H9 (cell line): ENCODE results near the gene KDM4C. TPM values are rescaled to one million over a fixed set of nuclear protein-coding genes. Genes with fewer than 3 reads are reported as not detected.

Experiments used
- DNase-seq: peaks from one replicate; pipeline ENCODE4 v3.0.0-alpha.2; 2017
- H2AFZ ChIP-seq: one replicate; pipeline ENCODE4 v1.6.1; 2013; ENCODE audit warnings: mild to moderate bottlenecking, low read length, control low read depth, moderate library complexity
- H2AK5ac ChIP-seq: 2 replicates; pipeline ENCODE4 v1.6.1; 2013; ENCODE audit warnings: low read length, control low read depth, mixed read lengths; ENCODE audit not compliant: insufficient read length
- H2BK120ac ChIP-seq: one replicate; pipeline ENCODE4 v1.6.1; 2013; ENCODE audit warnings: low read depth, mild to moderate bottlenecking, low read length, control low read depth, inconsistent platforms; ENCODE audit not compliant: poor library complexity, severe bottlenecking
- H2BK12ac ChIP-seq: 2 replicates; pipeline ENCODE4 v1.6.1; 2013; ENCODE audit warnings: low read length, control low read depth, mixed read lengths, low read depth; ENCODE audit not compliant: insufficient read length
- H2BK15ac ChIP-seq: 2 replicates; pipeline ENCODE4 v1.6.1; 2013; ENCODE audit warnings: low read depth, low read length, control low read depth
- H2BK20ac ChIP-seq: one replicate; pipeline ENCODE4 v1.6.1; 2013; ENCODE audit warnings: low read depth, mild to moderate bottlenecking, low read length, control low read depth, inconsistent platforms; ENCODE audit not compliant: poor library complexity, severe bottlenecking
- H2BK5ac ChIP-seq: 2 replicates; pipeline ENCODE4 v1.6.1; 2013; ENCODE audit warnings: low read length, control low read depth, mixed read lengths; ENCODE audit not compliant: insufficient read length
- H3K14ac ChIP-seq: 2 replicates; pipeline ENCODE4 v1.6.1; 2013; ENCODE audit warnings: low read length, control low read depth; ENCODE audit not compliant: insufficient read depth
- H3K18ac ChIP-seq: 2 replicates; pipeline ENCODE4 v1.6.1; 2013; ENCODE audit warnings: low read depth, mild to moderate bottlenecking, mixed read lengths, low read length, control low read depth; ENCODE audit not compliant: insufficient read length
- H3K23ac ChIP-seq: 2 replicates; pipeline ENCODE4 v1.6.1; 2013; ENCODE audit warnings: low read length, control low read depth, mixed read lengths, low read depth; ENCODE audit not compliant: insufficient read length
- H3K23me2 ChIP-seq: 2 replicates; pipeline ENCODE4 v1.6.1; 2013; ENCODE audit warnings: low read depth, mild to moderate bottlenecking, mixed read lengths, low read length, control low read depth; ENCODE audit not compliant: insufficient read length, poor library complexity, severe bottlenecking
- H3K27ac ChIP-seq: 2 replicates; pipeline ENCODE4 v1.5.1; 2013; ENCODE audit warnings: low read length, control low read depth, mixed read lengths, low read depth; ENCODE audit not compliant: insufficient read length
- H3K27me3 ChIP-seq: 2 replicates; pipeline ENCODE4 v1.6.1; 2013; ENCODE audit warnings: low read length, control low read depth, inconsistent platforms; ENCODE audit not compliant: insufficient read depth
- H3K4ac ChIP-seq: 2 replicates; pipeline ENCODE4 v1.6.1; 2013; ENCODE audit warnings: low read depth, mild to moderate bottlenecking, control low read depth, inconsistent platforms, low read length, moderate library complexity
- H3K4me1 ChIP-seq: 2 replicates; pipeline ENCODE4 v1.6.1; 2013; ENCODE audit warnings: low read length, control low read depth, inconsistent platforms; ENCODE audit not compliant: insufficient read depth
- H3K4me2 ChIP-seq: 2 replicates; pipeline ENCODE4 v1.6.1; 2013; ENCODE audit warnings: low read length, control low read depth, mixed read lengths; ENCODE audit not compliant: insufficient read length, insufficient read depth
- H3K56ac ChIP-seq: 2 replicates; pipeline ENCODE4 v1.6.1; 2013; ENCODE audit warnings: low read depth, mild to moderate bottlenecking, mixed read lengths, low read length, control low read depth; ENCODE audit not compliant: insufficient read length
- H3K79me1 ChIP-seq: 2 replicates; pipeline ENCODE4 v1.6.1; 2013; ENCODE audit warnings: low read depth, mild to moderate bottlenecking, moderate library complexity, low read length, control low read depth, inconsistent platforms; ENCODE audit not compliant: insufficient read depth, poor library complexity, severe bottlenecking
- H3K79me2 ChIP-seq: 2 replicates; pipeline ENCODE4 v1.6.1; 2013; ENCODE audit warnings: low read length, control low read depth, inconsistent platforms; ENCODE audit not compliant: insufficient read depth
- H3K9ac ChIP-seq: 2 replicates; pipeline ENCODE4 v1.6.1; 2013; ENCODE audit warnings: low read length, control low read depth, mixed read lengths; ENCODE audit not compliant: insufficient read length; ENCODE audit errors: extremely low read depth
- H3K9me3 ChIP-seq: one replicate; pipeline ENCODE4 v1.6.1; 2013; ENCODE audit warnings: low read depth, low read length, inconsistent platforms; ENCODE audit not compliant: control insufficient read depth
- H3T11ph ChIP-seq: one replicate; pipeline ENCODE4 v1.6.1; 2013; ENCODE audit warnings: mild to moderate bottlenecking, low read length, control low read depth, inconsistent platforms
- H4K20me1 ChIP-seq: one replicate; pipeline ENCODE4 v1.6.1; 2013; ENCODE audit not compliant: control insufficient read depth, insufficient read length, insufficient read depth
- H4K5ac ChIP-seq: 2 replicates; pipeline ENCODE4 v1.6.1; 2013; ENCODE audit warnings: low read depth, mild to moderate bottlenecking, mixed read lengths, low read length, control low read depth; ENCODE audit not compliant: insufficient read length
- H4K8ac ChIP-seq: replicated peaks from 2 replicates; pipeline ENCODE4 v1.6.1; 2013; ENCODE audit warnings: low read length, control low read depth, mixed read lengths, low read depth; ENCODE audit not compliant: insufficient read length
- H4K91ac ChIP-seq: 2 replicates; pipeline ENCODE4 v1.6.1; 2013; ENCODE audit warnings: low read depth, mild to moderate bottlenecking, moderate library complexity, mixed read lengths, low read length, control low read depth; ENCODE audit not compliant: insufficient read length
- H3K27ac Mint-ChIP-seq, 3 experiments: 2 replicates in 2 of 3; 3 replicates in 1 of 3; pipeline ENCODE4 v1.8.0; 2020 to 2021; ENCODE audit warnings: mixed read lengths in 3 of 3, mild to moderate bottlenecking in 1 of 3, moderate library complexity in 1 of 3
- H3K27me3 Mint-ChIP-seq: 2 replicates; pipeline ENCODE4 v1.8.0; 2021; ENCODE audit warnings: low read depth, mild to moderate bottlenecking, moderate library complexity, mixed read lengths
- H3K36me3 Mint-ChIP-seq, 3 experiments: 2 replicates in 2 of 3; 3 replicates in 1 of 3; pipeline ENCODE4 v1.8.0; 2020 to 2021; ENCODE audit warnings: low read depth in 3 of 3, mixed read lengths in 3 of 3; ENCODE audit not compliant: insufficient read depth in 1 of 3
- H3K4me1 Mint-ChIP-seq, 2 experiments: 2 replicates each; pipeline ENCODE4 v1.8.0; 2020; ENCODE audit warnings: mixed read lengths in 2 of 2
- H3K4me3 Mint-ChIP-seq, 2 experiments: 2 replicates in 1 of 2; 3 replicates in 1 of 2; pipeline ENCODE4 v1.8.0; 2020 to 2021; ENCODE audit warnings: mild to moderate bottlenecking in 2 of 2, mixed read lengths in 2 of 2, moderate library complexity in 1 of 2
- H3K9me3 Mint-ChIP-seq, 2 experiments: 2 replicates in 1 of 2; 3 replicates in 1 of 2; pipeline ENCODE4 v1.8.0; 2020; ENCODE audit warnings: mild to moderate bottlenecking in 2 of 2, mixed read lengths in 2 of 2, moderate library complexity in 1 of 2
- CTCF ChIP-seq: fragments of 200-600 bp; sonication (generic); conservative IDR thresholded peaks from 3 replicates; pipeline ENCODE4 v1.8.0; 2021; ENCODE audit warnings: antibody characterized with exemption, mild to moderate bottlenecking
- WGBS: extraction: QIAGEN DNeasy Blood & Tissue Kit; methylation state at CpG from one replicate; pipeline ENCODE4 v1.1.7; 2013; ENCODE audit warnings: missing lambda C conversion rate, low lambda C conversion rate, mixed read lengths; ENCODE audit not compliant: insufficient read length; ENCODE audit errors: extremely low coverage; 5-methylcytosine and 5-hydroxymethylcytosine counted together
- total RNA-seq: library from RNA; stranded (reverse); gene quantifications from 2 replicates; pipeline ENCODE4 v1.2.1, GENCODE V29; 2021

The KDM4C gene
- total RNA-seq, 1 experiment from 2014 or later, result 24.0 TPM

- Mint-ChIP-seq H3K4me1 (peaks cover 0 to 10% of the 10 kb centered on the region in 2 experiments; a peak in 2 of 4 replicates), H3K36me3 (peaks cover 3 to 7% (median 4%) of the 10 kb centered on the region in 3 experiments; a peak in 4 of 7 replicates), H3K27ac (no peak overlapping the region), H3K4me3 (no peak overlapping the region), H3K27me3 (no peaks in the 10 kb centered on the region), H3K9me3 (peaks cover 0 to 4% of the 10 kb centered on the region in 2 experiments; a peak in 3 of 5 replicates)
- Histone ChIP-seq H2BK12ac (no peak overlapping the region), H2AFZ (no peak overlapping the region), H4K5ac (no peak overlapping the region), H3K23ac (no peak overlapping the region), H2BK5ac (no peak overlapping the region), H3K4me1 (no peaks in the 10 kb centered on the region), H4K91ac (no peak overlapping the region), H2BK120ac (no peak overlapping the region), H3T11ph (no peak overlapping the region), H3K9ac (no peak overlapping the region), H3K56ac (no peak overlapping the region), H4K8ac (no peak overlapping the region), H3K14ac (no peak overlapping the region), H3K18ac (no peak overlapping the region), H3K79me2 (no peaks in the 10 kb centered on the region), H3K23me2 (no peaks in the 10 kb centered on the region), H2BK15ac (no peak overlapping the region), H3K4me2 (no peak overlapping the region), H3K79me1 (no peaks in the 10 kb centered on the region), H3K27ac (no peak overlapping the region), H3K27me3 (no peaks in the 10 kb centered on the region), H2AK5ac (no peak overlapping the region), H4K20me1 (no peaks in the 10 kb centered on the region), H3K4ac (no peak overlapping the region), H2BK20ac (no peak overlapping the region), H3K9me3 (no peaks in the 10 kb centered on the region)
- WGBS, result no CpG with 5 or more reads among the region's 2 CpGs
- DNase-seq, result no peak
- no peak for TF ChIP-seq CTCF
These were observed 164.9 kb downstream of the KDM4C start for GRCh38 chr9:6922680-6923079.
